Measurements from ENCODE around the gene ABCC4.

DNA sequence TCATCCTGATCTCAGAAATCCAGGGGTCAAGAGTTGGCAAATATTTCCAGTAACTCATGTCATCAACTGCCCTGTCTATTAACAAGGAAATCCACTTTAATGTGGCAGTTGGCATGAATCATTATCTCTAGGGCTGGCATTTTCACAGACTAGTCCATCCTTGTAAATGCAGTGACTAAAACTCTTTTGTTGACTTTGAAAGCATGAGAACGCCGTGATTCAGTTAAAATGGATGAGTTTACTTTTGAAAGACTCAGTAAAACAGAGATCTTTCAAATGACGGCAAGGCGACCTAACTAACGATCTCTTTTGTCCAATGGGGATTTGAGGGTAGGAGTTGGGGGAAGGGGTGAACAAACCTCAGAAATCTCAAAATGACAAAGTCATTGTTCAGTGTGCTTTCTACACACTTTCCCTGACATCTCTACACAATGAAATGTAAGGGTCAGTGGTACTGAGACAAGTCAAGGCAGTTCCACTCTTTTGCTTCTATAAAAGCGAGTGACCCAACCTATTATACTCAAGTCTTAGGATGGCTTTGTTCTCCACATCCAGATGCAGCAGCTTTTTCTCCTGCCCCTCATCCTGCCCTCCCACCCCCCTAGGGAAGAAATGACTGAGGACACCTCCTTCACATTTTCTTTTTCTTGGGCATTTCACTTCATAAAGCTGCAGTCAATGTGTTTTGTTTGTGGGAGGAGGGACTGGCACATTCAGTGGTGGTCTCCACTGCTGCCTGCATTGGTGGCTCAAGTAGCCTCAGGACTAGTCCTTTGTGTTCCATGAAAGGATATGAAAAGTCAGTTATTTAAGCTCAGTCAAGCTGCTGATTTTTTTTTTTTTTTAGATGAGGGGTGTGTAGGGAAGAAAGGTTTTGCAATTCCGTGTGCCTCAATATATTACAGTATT lies 200.5 kb downstream of the ABCC4 start:
- TF ChIP-seq, protein P1, sequence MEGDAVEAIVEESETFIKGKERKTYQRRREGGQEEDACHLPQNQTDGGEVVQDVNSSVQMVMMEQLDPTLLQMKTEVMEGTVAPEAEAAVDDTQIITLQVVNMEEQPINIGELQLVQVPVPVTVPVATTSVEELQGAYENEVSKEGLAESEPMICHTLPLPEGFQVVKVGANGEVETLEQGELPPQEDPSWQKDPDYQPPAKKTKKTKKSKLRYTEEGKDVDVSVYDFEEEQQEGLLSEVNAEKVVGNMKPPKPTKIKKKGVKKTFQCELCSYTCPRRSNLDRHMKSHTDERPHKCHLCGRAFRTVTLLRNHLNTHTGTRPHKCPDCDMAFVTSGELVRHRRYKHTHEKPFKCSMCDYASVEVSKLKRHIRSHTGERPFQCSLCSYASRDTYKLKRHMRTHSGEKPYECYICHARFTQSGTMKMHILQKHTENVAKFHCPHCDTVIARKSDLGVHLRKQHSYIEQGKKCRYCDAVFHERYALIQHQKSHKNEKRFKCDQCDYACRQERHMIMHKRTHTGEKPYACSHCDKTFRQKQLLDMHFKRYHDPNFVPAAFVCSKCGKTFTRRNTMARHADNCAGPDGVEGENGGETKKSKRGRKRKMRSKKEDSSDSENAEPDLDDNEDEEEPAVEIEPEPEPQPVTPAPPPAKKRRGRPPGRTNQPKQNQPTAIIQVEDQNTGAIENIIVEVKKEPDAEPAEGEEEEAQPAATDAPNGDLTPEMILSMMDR (conservative IDR thresholded peaks at IDR 0.05), result no peak
- no peak for TF ChIP-seq EZH2 (IDR thresholded peaks at IDR 0.05; ENCODE audit: low read depth)

Data from PC-9 (cell line).